AG04450 (cell line): ENCODE data around the gene PHF19. TPM values are rescaled to one million over a fixed set of nuclear protein-coding genes. Genes with fewer than 3 reads are reported as not detected.

Experiments used
- CTCF ChIA-PET: fragments of 300-600, 350-600 bp; formaldehyde crosslinking; extraction: SDS; loops from one replicate; lab custom pipeline; 2022; ENCODE audit warnings: antibody characterized with exemption, inconsistent platforms; lab: Charles Lee
- POLR2A ChIA-PET: fragments of 350-600 bp; formaldehyde crosslinking; extraction: SDS; loops from one replicate; lab custom pipeline; 2021; ENCODE audit warnings: antibody characterized with exemption, inconsistent platforms; lab: Yijun Ruan, JAX
- DNase-seq: peaks from one replicate; pipeline ENCODE4 v3.0.0-alpha.2; 2011; ENCODE audit warnings: low read depth, low spot score
- H3K27ac ChIP-seq: one replicate; pipeline ENCODE4 v1.5.1; 2012; ENCODE audit warnings: low read depth, low read length, control low read depth
- H3K27me3 ChIP-seq: one replicate; pipeline ENCODE4 v1.6.0; 2012; ENCODE audit warnings: low read length; ENCODE audit not compliant: control insufficient read depth, insufficient read depth
- H3K4me3 ChIP-seq: 2 replicates; pipeline ENCODE4 v1.5.1; 2011; ENCODE audit warnings: mild to moderate bottlenecking, low read depth, low read length, control low read depth
- H3K9me3 ChIP-seq: 2 replicates; pipeline ENCODE4 v1.5.1; 2012; ENCODE audit warnings: low read length; ENCODE audit not compliant: control insufficient read depth, insufficient read depth
- CTCF ChIP-seq: IDR thresholded peaks from 2 replicates; pipeline ENCODE4 v1.5.1; 2011; ENCODE audit warnings: low read depth, low read length, control low read depth, inconsistent platforms
- polyA plus RNA-seq: library from polyadenylated mRNA; depleted of rRNA; stranded (reverse); fragments of >200 nt; gene quantifications from 2 replicates; pipeline ENCODE4 v1.2.3, GENCODE V29; 2011

Gene PHF19
- polyA plus RNA-seq, 1 experiment = 20.4 TPM

- DNase-seq = no peak
Observed at GRCh38 chr9:120873512-120873911, 3.5 kb downstream of the PHF19 start.

GRCh38 chr9:120872791-120873502, 4.0 kb downstream of the PHF19 start:
- ChIA-PET POLR2A (interaction anchor here (0.8 kb wide), 1 partner anchor 80 kb away, joined by 4 read pairs; the partner anchor contains the start of gene FBXW2), CTCF (interaction anchor here (0.7 to 0.9 kb wide), 2 partner anchors 24 to 187 kb away, joined by 3 read pairs; no protein-coding TSS in a partner anchor)
- Histone ChIP-seq H3K9me3 (no peaks in the 10 kb centered on the region; the same call in 1 of the 2 replicates), H3K27ac (no peak overlapping the region), H3K27me3 (no peaks in the 10 kb centered on the region), H3K4me3 (no peak overlapping the region)
- no peak for TF ChIP-seq CTCF
- DNase-seq = no peak

More at GRCh38 chr9:120873512-120873911, 3.5 kb downstream of the PHF19 start:
- H3K9me3 ChIP-seq = no peaks in the 10 kb centered on the region; the same call in 1 of the 2 replicates
- H3K4me3 ChIP-seq = no peak overlapping the region
- ChIA-PET CTCF (interaction anchor here (0.7 to 0.9 kb wide), 2 partner anchors 24 to 186 kb away, joined by 3 read pairs; no protein-coding TSS in a partner anchor), POLR2A (interaction anchor here (0.8 kb wide), 1 partner anchor 80 kb away, joined by 4 read pairs; the partner anchor contains the start of gene FBXW2)
- no peak overlapping the region for H3K27ac ChIP-seq
- no peaks in the 10 kb centered on the region for H3K27me3 ChIP-seq
- TF ChIP-seq CTCF = no peak

GRCh38 chr9:120870206-120870605, 6.8 kb downstream of the PHF19 start:
- no peaks in the 10 kb centered on the region; the same call in 1 of the 2 replicates for H3K9me3 ChIP-seq
- no peaks in the 10 kb centered on the region for H3K27me3 ChIP-seq
- DNase-seq = no peak
- POLR2A ChIA-PET = no interaction called here
- CTCF ChIA-PET = interaction anchor here (0.8 to 3.0 kb wide), 4 partner anchors 9 to 252 kb away, joined by 3 to 22 read pairs (median 6); no protein-coding TSS in a partner anchor
- H3K27ac ChIP-seq = no peak overlapping the region
- TF ChIP-seq CTCF = no peak
- no peak overlapping the region for H3K4me3 ChIP-seq

- no peak overlapping the region for H3K27ac ChIP-seq
- no peaks in the 10 kb centered on the region; the same call in 1 of the 2 replicates for H3K9me3 ChIP-seq
- no peaks in the 10 kb centered on the region for H3K27me3 ChIP-seq
- ChIA-PET CTCF (interaction anchor here (0.6 to 3.0 kb wide), 12 partner anchors 10 to 252 kb away, joined by 3 to 22 read pairs (median 3); no protein-coding TSS in a partner anchor), POLR2A (no interaction called here)
- TF ChIP-seq CTCF = no peak
- no peak overlapping the region for H3K4me3 ChIP-seq
- DNase-seq = no peak
Observed at GRCh38 chr9:120869726-120870125, 7.3 kb downstream of the PHF19 start.

- ChIA-PET POLR2A (interaction anchor here (0.9 kb wide), 1 partner anchor 52 kb away, joined by 3 read pairs; no protein-coding TSS in a partner anchor), CTCF (interaction anchor here (0.6 to 3.0 kb wide), 14 partner anchors 10 to 253 kb away, joined by 3 to 22 read pairs (median 3); no protein-coding TSS in a partner anchor)
- H3K27ac ChIP-seq = peak overlapping the region; percentile 47
- H3K27me3 ChIP-seq = no peaks in the 10 kb centered on the region
- no peak for DNase-seq
- peak overlapping the region; percentile 65 for H3K4me3 ChIP-seq
- H3K9me3 ChIP-seq = no peaks in the 10 kb centered on the region; the same call in 1 of the 2 replicates
- no peak for TF ChIP-seq CTCF
Observed at GRCh38 chr9:120869360-120869687, 7.7 kb downstream of the PHF19 start.
